ENCODE measurements around the gene LYAR.

Gene LYAR, protein sequence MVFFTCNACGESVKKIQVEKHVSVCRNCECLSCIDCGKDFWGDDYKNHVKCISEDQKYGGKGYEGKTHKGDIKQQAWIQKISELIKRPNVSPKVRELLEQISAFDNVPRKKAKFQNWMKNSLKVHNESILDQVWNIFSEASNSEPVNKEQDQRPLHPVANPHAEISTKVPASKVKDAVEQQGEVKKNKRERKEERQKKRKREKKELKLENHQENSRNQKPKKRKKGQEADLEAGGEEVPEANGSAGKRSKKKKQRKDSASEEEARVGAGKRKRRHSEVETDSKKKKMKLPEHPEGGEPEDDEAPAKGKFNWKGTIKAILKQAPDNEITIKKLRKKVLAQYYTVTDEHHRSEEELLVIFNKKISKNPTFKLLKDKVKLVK

GRCh38 chr4:4289941-4290850 lies at the start of gene LYAR, which contains the start of gene ZBTB49:
Gene LYAR (minus strand): TSS chr4:4290154. CDS start chr4:4283742, 6,412 bp downstream.
Gene ZBTB49 (plus strand): TSS chr4:4290251. CDS start chr4:4299946, 9,695 bp downstream.
- in situ Hi-C loops (cut with HindIII; ENCODE audit: low pct_ligation_motif_present, low pct_unique_long_range_greater_than_20kb, low sequenced_read_pairs): no loop called here
- DNase-seq: peak; percentile 86

DNA sequence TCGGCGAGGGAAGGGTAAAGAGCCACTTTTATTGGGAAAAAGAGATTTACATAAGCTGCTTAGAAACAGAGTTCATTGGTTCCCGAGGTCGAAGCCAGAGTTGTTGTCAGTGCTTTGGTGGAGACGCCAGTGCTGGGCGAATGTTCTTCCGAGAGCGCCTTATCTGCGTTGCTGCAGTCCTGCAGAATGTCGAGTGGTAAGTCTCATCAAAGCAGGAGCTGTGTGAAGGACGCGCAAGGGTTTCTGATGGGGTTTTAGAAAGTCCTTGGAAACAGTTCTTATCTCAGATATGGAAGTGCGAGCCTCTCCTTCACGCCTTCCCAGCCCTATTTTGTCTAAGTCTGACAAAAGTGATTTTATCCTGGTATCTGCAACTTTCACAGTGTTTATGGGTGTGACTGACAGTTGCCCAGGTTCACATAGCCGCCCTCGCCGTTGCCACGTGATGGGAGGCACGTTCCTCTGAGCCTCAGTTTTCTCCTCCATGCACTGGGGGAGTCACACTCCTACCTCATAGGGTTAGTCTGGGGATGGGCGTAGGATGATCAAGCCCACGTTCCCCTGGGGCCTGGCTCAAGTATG lies 49.6 kb upstream of the LYAR start:
- in situ Hi-C loops (cut with HindIII; ENCODE audit: low pct_ligation_motif_present, low pct_unique_long_range_greater_than_20kb, low sequenced_read_pairs): no loop called here
- DNase-seq: no peak

DNA sequence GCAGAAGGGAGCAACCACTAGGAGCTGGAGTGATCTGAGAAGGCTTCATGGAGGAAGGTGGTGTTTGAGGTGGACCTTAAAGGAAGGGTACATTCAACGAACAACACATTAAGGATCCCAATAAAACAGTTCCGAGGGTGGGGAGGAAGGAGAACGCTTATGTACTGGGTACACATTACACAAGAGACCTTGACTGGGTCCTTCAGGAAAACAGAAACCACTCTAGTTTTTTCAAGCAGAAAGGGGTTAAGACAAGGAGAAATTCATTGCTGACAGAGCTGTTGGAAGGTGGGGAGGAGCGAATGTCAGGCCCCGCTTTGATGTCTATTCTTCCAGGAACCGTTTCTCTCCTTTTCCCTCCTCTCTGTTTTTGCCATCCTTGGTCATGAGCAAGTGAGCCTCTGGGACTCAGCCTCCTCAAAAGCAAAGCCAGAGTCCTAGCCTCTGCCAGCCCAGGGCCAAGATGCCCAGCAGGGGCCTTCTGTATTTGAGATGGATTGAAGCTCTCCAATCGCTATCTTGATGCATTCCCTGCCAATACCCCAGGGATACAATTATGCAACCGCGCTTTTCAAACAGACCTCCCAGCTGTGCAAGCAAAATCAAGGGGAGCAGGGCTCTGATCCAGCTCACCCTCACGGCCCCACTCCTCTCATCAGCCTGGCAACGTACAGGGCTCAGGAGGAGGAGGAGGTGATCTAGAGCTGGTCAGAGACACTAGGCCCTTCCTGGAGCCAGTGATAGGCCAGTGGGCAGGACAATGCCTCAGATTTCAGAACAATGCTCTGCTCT lies 48.5 kb upstream of the LYAR start:
- in situ Hi-C loops (cut with HindIII; ENCODE audit: low pct_ligation_motif_present, low pct_unique_long_range_greater_than_20kb, low sequenced_read_pairs): no loop called here

GRCh38 chr4:4334798-4335520 lies 45.0 kb upstream of the LYAR start:
- DNase-seq: peak; percentile 58
- in situ Hi-C loops (cut with HindIII; ENCODE audit: low pct_ligation_motif_present, low pct_unique_long_range_greater_than_20kb, low sequenced_read_pairs): no loop called here

More for the DNA sequence above, 48.5 kb upstream of the LYAR start:
- no peak for DNase-seq

DNA sequence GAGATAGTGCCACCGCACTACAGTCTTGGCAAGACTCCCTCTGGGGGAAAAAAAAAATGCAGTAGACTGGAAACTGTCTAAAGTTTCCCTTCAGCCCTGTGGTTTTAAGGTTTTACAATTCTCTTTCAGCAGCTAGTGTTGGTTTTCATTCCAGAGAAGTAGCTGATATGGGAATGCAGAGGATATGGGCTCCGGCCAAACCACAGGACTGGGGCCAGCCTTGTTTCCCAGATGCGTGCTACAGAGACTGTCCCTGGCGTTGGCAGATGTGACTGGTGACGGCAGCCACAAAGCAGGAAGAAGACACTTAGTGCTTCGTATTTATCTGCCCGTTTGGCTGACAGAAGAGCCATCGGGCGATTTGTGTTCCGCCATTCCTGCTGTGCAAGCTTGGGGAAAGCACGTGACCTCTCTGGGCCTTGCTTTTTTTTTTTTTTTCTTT lies 43.3 kb upstream of the LYAR start:
- peak; percentile 17 for DNase-seq
- in situ Hi-C loops (cut with HindIII; ENCODE audit: low pct_ligation_motif_present, low pct_unique_long_range_greater_than_20kb, low sequenced_read_pairs): no loop called here

DNA sequence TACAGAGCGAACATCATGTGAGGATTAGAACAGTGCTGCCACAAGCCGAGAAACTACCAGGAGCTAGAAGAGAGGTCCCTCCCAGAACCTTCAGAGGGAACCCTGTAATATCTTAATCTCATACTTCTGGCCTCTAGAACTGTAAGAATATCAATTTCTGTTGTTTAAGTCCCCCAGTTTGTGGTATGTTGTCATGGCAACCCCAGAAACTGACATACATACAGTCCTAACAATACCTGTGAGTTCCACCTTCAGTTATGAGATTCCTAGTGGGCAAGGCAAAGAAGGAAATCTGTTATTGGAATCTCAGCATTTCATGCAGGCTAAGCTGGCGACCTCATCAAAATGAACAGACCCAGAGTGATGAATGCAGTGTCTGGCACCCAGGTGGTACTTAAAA lies 42.6 kb upstream of the LYAR start:
- no peak for DNase-seq
- in situ Hi-C loops (cut with HindIII; ENCODE audit: low pct_ligation_motif_present, low pct_unique_long_range_greater_than_20kb, low sequenced_read_pairs): no loop called here

DNA sequence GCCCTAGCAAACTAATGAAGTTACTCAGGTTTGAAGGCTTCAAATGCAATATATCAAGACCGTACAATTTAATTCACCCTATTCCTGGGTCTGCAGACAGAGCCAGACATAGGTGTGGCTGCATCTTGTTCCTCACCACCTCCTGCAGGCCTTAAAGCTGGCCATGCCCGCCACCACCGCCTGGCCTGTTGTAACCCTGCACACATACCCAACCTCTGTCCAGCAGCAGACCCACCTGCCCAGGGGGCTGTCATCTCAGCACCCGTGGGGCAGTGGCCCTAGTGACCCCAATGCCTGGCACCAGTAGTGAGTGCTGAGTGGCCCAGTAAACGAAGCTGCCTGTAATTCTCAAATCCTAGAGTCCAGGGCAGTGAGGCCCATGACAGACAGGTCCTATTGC lies 40.8 kb upstream of the LYAR start:
- in situ Hi-C loops (cut with HindIII; ENCODE audit: low pct_ligation_motif_present, low pct_unique_long_range_greater_than_20kb, low sequenced_read_pairs): no loop called here

GRCh38 chr4:4329496-4329895 lies 39.5 kb upstream of the LYAR start:
- in situ Hi-C loops (cut with HindIII; ENCODE audit: low pct_ligation_motif_present, low pct_unique_long_range_greater_than_20kb, low sequenced_read_pairs): no loop called here
- DNase-seq: no peak

More for the DNA sequence above, 40.8 kb upstream of the LYAR start:
- no peak for DNase-seq

- no peak for DNase-seq
- in situ Hi-C loops (cut with HindIII; ENCODE audit: low pct_ligation_motif_present, low pct_unique_long_range_greater_than_20kb, low sequenced_read_pairs): no loop called here
These were observed 38.9 kb upstream of the LYAR start for GRCh38 chr4:4328840-4329239.

- no peak for DNase-seq
- in situ Hi-C loops (cut with HindIII; ENCODE audit: low pct_ligation_motif_present, low pct_unique_long_range_greater_than_20kb, low sequenced_read_pairs): no loop called here
These were observed 38.3 kb upstream of the LYAR start for GRCh38 chr4:4328206-4328605.

GRCh38 chr4:4327652-4328121 lies 37.7 kb upstream of the LYAR start:
- no peak for DNase-seq
- in situ Hi-C loops (cut with HindIII; ENCODE audit: low pct_ligation_motif_present, low pct_unique_long_range_greater_than_20kb, low sequenced_read_pairs): no loop called here

DNA sequence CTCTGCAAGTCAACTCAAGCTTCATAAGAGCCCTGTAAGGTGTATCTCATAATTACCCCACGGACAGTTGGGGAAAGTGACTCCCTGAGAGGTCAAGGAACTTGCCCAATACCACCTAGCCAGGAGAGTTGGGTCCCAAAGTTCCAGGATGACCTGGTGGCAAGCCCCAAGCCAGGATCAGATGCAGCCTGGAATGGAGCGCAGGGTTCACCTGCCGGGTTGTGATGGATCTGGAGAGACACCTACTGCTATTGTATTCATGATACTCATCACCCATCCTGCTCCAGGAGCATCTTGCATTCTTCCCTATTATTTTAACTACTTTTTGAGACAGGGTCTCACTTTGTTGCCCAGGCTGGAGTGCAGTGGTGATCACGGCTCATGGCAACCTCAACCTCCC lies 36.2 kb upstream of the LYAR start:
- no peak for DNase-seq
- in situ Hi-C loops (cut with HindIII; ENCODE audit: low pct_ligation_motif_present, low pct_unique_long_range_greater_than_20kb, low sequenced_read_pairs): no loop called here

DNA sequence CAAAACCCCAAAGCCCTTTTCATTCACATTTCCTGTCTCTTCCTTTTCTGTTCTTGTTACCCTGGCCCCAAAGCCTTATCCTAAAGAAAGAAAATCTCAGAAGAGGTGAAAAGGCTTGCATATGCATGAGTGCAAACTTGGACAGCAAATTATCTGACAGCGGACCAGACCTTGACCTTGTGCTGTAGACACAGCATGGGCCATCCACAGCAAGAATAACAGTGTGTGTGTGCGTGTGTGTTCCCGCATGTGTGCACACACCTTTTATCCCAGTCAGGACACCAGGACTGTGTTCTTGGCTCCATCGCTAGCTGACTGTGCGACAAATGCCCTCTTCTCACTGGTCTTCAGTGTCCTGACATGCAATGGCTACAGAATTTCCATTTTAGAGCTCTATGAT lies 35.4 kb upstream of the LYAR start:
- DNase-seq: no peak
- in situ Hi-C loops (cut with HindIII; ENCODE audit: low pct_ligation_motif_present, low pct_unique_long_range_greater_than_20kb, low sequenced_read_pairs): no loop called here

GRCh38 chr4:4323705-4324534 lies 34.0 kb upstream of the LYAR start:
- no peak for DNase-seq
- in situ Hi-C loops (cut with HindIII; ENCODE audit: low pct_ligation_motif_present, low pct_unique_long_range_greater_than_20kb, low sequenced_read_pairs): no loop called here

DNA sequence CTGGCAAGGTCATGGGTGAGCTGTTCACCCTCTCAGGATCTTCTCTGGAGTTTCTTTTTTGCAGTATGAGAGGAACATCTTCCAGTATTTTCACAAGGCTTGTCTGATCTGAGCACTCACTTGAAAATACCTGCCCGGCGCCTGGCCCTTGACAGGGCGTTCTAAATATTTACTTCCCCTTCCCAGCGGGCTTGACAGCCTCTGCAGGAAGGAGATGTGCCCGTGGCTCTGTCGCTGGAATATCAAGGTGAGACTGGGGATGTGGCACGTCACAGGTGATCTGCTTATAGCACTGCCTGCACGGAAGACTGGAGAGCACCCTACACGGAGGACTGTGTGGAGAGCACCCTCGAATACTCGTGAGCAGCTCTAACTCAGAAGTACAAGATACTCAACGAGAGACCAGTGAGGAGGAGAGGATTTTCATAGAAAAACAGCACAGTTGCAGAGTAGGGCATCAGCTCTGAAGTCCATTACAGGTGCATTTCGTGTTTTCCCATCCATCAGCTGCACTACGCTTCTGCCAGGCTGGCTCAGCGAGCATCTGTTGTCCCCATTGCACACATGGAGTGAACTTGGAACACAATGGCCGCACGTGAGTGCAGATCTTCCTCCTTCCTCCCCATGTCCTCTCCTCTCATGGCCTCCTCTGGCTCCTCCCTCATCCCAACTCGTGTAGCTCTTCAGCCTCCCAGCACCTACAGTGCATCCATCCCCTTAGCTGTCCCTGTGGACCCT lies 32.2 kb upstream of the LYAR start:
- no peak for DNase-seq
- in situ Hi-C loops (cut with HindIII; ENCODE audit: low pct_ligation_motif_present, low pct_unique_long_range_greater_than_20kb, low sequenced_read_pairs): no loop called here

- no peak for DNase-seq
- in situ Hi-C loops (cut with HindIII; ENCODE audit: low pct_ligation_motif_present, low pct_unique_long_range_greater_than_20kb, low sequenced_read_pairs): no loop called here
These were observed 31.2 kb upstream of the LYAR start for GRCh38 chr4:4320951-4321714.
